Right lobe of liver (tissue), 4 donors: ENCODE measurements around the gene SH3GLB2.

Experiments used
- CTCF ChIP-seq, 4 donors: fragments of 200-600 bp in 3 of 4; fragments of 450-650 bp in 1 of 4; IDR thresholded peaks; one replicate each; pipeline versions ENCODE4 v1.5.1 to v1.8.0; 2016 to 2022; ENCODE audit warnings: antibody characterized with exemption in 4 of 4, mild to moderate bottlenecking in 2 of 4
- POLR2A ChIP-seq: fragments of 450-650 bp; IDR thresholded peaks from one replicate; pipeline ENCODE4 v1.6.1; 2017; ENCODE audit warnings: antibody characterized with exemption, mild to moderate bottlenecking
- donor health status: DM: no; HTN: no; CAD: no.
- donor health status: DM: no; HTN: no; CAD: no.
- donor health status: DM: no; HTN: yes; CAD: no.

- no peak for TF ChIP-seq CTCF (IDR thresholded peaks at IDR 0.05)
- TF ChIP-seq POLR2A = no peak
Measured at GRCh38 chr9:128999581-129000206, 28.4 kb downstream of the SH3GLB2 start.
